SU-DHL-6 (cell line): ENCODE results near the gene OGFOD2.

Experiments
- H2AFZ ChIP-seq: fragments of 200-600 bp; sonication (generic); 2 replicates; pipeline ENCODE4 v1.6.1; 2014; ENCODE audit warnings: low read depth, mild to moderate bottlenecking, moderate library complexity, mixed read lengths, antibody characterized with exemption, low read length; ENCODE audit not compliant: severe bottlenecking
- H3F3A ChIP-seq: fragments of 200-600 bp; shearing (Covaris generic); 2 replicates; pipeline ENCODE4 v1.6.0; 2016; ENCODE audit warnings: antibody characterized with exemption, mild to moderate bottlenecking; ENCODE audit not compliant: insufficient read depth
- H3K27ac ChIP-seq: fragments of 200-600 bp; sonication (generic); 2 replicates; pipeline ENCODE4 v1.5.1; 2016; ENCODE audit warnings: low read depth, mild to moderate bottlenecking, low read length, moderate library complexity, mixed read lengths
- H3K27me3 ChIP-seq: fragments of 200-600 bp; sonication (generic), shearing (Covaris generic); 2 replicates; pipeline ENCODE4 v1.6.0; 2014; ENCODE audit warnings: mild to moderate bottlenecking, low read length
- H3K36me3 ChIP-seq: fragments of 200-600 bp; sonication (generic); 2 replicates; pipeline ENCODE4 v1.6.1; 2014; ENCODE audit warnings: mild to moderate bottlenecking, low read length, mixed read lengths
- H3K4me2 ChIP-seq: fragments of 300-600, 200-600 bp; shearing (Covaris generic), sonication (generic); 2 replicates; pipeline ENCODE4 v1.6.0; 2014; ENCODE audit warnings: low read length, low read depth, mild to moderate bottlenecking; ENCODE audit not compliant: poor library complexity, severe bottlenecking
- H3K4me3 ChIP-seq: fragments of 200-600 bp; sonication (generic); 2 replicates; pipeline ENCODE4 v1.5.1; 2014; ENCODE audit warnings: antibody characterized with exemption, low read length, mild to moderate bottlenecking, mixed read lengths; ENCODE audit not compliant: insufficient read depth, poor library complexity, severe bottlenecking
- H3K79me2 ChIP-seq: fragments of 200-600 bp; sonication (generic); 2 replicates; pipeline ENCODE4 v1.6.1; 2014; ENCODE audit warnings: mild to moderate bottlenecking, low read length, moderate library complexity; ENCODE audit not compliant: insufficient read depth
- H3K9ac ChIP-seq: fragments of 200-600 bp; sonication (generic); 2 replicates; pipeline ENCODE4 v1.7.0; 2014; ENCODE audit warnings: mild to moderate bottlenecking, low read length
- H3K9me2 ChIP-seq: fragments of 200-600 bp; sonication (generic); replicated peaks from 2 replicates; pipeline ENCODE4 v1.6.1; 2014; ENCODE audit warnings: low read length; ENCODE audit not compliant: insufficient read depth
- H3K9me3 ChIP-seq: fragments of 200-600 bp; sonication (generic); 2 replicates; pipeline ENCODE4 v1.6.1; 2014; ENCODE audit warnings: low read length, mixed read lengths; ENCODE audit not compliant: insufficient read depth
- H4K20me1 ChIP-seq: fragments of 200-600 bp; sonication (generic); 2 replicates; pipeline ENCODE4 v1.6.1; 2014; ENCODE audit warnings: low read depth, mild to moderate bottlenecking, antibody characterized with exemption, low read length, moderate library complexity, mixed read lengths
- CTCF ChIP-seq: fragments of 200-600 bp; sonication (generic); IDR thresholded peaks from one replicate; pipeline ENCODE4 v1.5.1; 2017; ENCODE audit warnings: antibody characterized with exemption, mild to moderate bottlenecking, low read length, moderate library complexity; ENCODE audit not compliant: insufficient read depth, poor library complexity, severe bottlenecking
- EZH2phosphoT487 ChIP-seq: fragments of 200-600 bp; sonication (generic), shearing (Covaris generic); conservative IDR thresholded peaks from 2 replicates; pipeline ENCODE4 v1.6.1; 2018; ENCODE audit warnings: mild to moderate bottlenecking, antibody characterized with exemption, low read length, moderate library complexity, mixed read lengths

Gene OGFOD2

GRCh38 chr12:122988612-122989212 is 13.7 kb downstream of the OGFOD2 start:
- H3K4me3 ChIP-seq, result no peak overlapping the region
- no peaks in the 10 kb centered on the region for H3K79me2 ChIP-seq
- H3K9me2 ChIP-seq, result no peaks in the 10 kb centered on the region
- H3K27me3 ChIP-seq, result no peaks in the 10 kb centered on the region
- H3K9me3 ChIP-seq, result no peaks in the 10 kb centered on the region
- no peaks in the 10 kb centered on the region for H4K20me1 ChIP-seq
- H3K27ac ChIP-seq, result no peak overlapping the region
- TF ChIP-seq CTCF (no peak), EZH2phosphoT487 (no peak)
- no peak overlapping the region for H2AFZ ChIP-seq
- H3F3A ChIP-seq, result peaks cover 10% of the 10 kb centered on the region; the same call in 1 of the 2 replicates
- no peaks in the 10 kb centered on the region for H3K36me3 ChIP-seq
- no peak overlapping the region for H3K4me2 ChIP-seq
- H3K9ac ChIP-seq, result no peak overlapping the region

- no peak overlapping the region for H3K27ac ChIP-seq
- H3K79me2 ChIP-seq, result no peaks in the 10 kb centered on the region
- no peak overlapping the region for H3K4me3 ChIP-seq
- H3K4me2 ChIP-seq, result no peak overlapping the region
- no peak overlapping the region for H3K9ac ChIP-seq
- TF ChIP-seq EZH2phosphoT487 (no peak), CTCF (no peak)
- no peak overlapping the region for H2AFZ ChIP-seq
- H4K20me1 ChIP-seq, result no peaks in the 10 kb centered on the region
- H3F3A ChIP-seq, result 0 out of 2 replicates have a peak, but pooled peaks cover 4% of the 10 kb centered on the region
- no peaks in the 10 kb centered on the region for H3K9me3 ChIP-seq
- no peaks in the 10 kb centered on the region for H3K9me2 ChIP-seq
- H3K27me3 ChIP-seq, result no peaks in the 10 kb centered on the region
- H3K36me3 ChIP-seq, result no peaks in the 10 kb centered on the region
Observed at GRCh38 chr12:122989225-122989839, 14.3 kb downstream of the OGFOD2 start.

- Histone ChIP-seq H3K4me3 (no peak overlapping the region), H3K9me3 (no peaks in the 10 kb centered on the region), H3K9ac (no peak overlapping the region), H3K9me2 (no peaks in the 10 kb centered on the region), H3K27me3 (no peaks in the 10 kb centered on the region), H3F3A (0 out of 2 replicates have a peak, but pooled peaks cover under 1% of the 10 kb centered on the region), H4K20me1 (no peaks in the 10 kb centered on the region), H3K79me2 (no peaks in the 10 kb centered on the region), H2AFZ (no peak overlapping the region), H3K36me3 (no peaks in the 10 kb centered on the region), H3K27ac (no peak overlapping the region), H3K4me2 (no peak overlapping the region)
- TF ChIP-seq EZH2phosphoT487 (no peak), CTCF (no peak)
Observed at GRCh38 chr12:122989874-122990419, 14.9 kb downstream of the OGFOD2 start.
